ENCODE measurements around the gene MAMSTR. TPM values are rescaled to one million over a fixed set of nuclear protein-coding genes. Genes with fewer than 3 reads are reported as not detected.

MAMSTR gene
- total and polyA plus RNA-seq, 2 donors (not counting 1 experiment from before 2014, with no cell fraction given), result 0.84 to 0.99 TPM

GRCh38 chr19:48673436-48674100 lies 46.0 kb downstream of the MAMSTR start:
- no peaks in the 10 kb centered on the region for H3K79me2 ChIP-seq (ENCODE audit: control insufficient read depth, insufficient read depth, low read length)

GRCh38 chr19:48672994-48673393 lies 46.5 kb downstream of the MAMSTR start, which contains the start of gene NTN5:
NTN5 (minus strand) TSS chr19:48673017; CDS start chr19:48670986, 2,031 bp downstream.
- H3K9ac ChIP-seq (ENCODE audit: insufficient read depth, low read length), result no peak within 1 kb of the TSS
- no peaks in the 10 kb centered on the region for H4K20me1 ChIP-seq (ENCODE audit: control insufficient read depth, extremely low read depth, insufficient read depth, low read length)
- H3K27ac ChIP-seq (ENCODE audit: insufficient read depth, low read length), result no peak within 1 kb of the TSS
- no peaks in the 10 kb centered on the region for H3K4me1 ChIP-seq (ENCODE audit: control insufficient read depth, extremely low read depth, insufficient read depth, low read length)
- no peak for DNase-seq (ENCODE audit: low read depth in 2 of 2)
- H3K4me2 ChIP-seq (ENCODE audit: extremely low read depth, insufficient read depth, low read length), result no peak within 1 kb of the TSS
- H3K27me3 ChIP-seq (ENCODE audit: control insufficient read depth, insufficient read depth, low read length), result no peaks in the 10 kb centered on the region
- H3K36me3 ChIP-seq (ENCODE audit: control insufficient read depth, insufficient read depth, low read length), result no peaks in the 10 kb centered on the region
- H3K9me3 ChIP-seq (ENCODE audit: control insufficient read depth, insufficient read depth, low read depth, low read length), result no peaks in the 10 kb centered on the region
- TF ChIP-seq EZH2 (IDR thresholded peaks at IDR 0.05; ENCODE audit: low read length, missing control alignments), result no peak
- no peak for TF ChIP-seq CTCF (conservative IDR thresholded peaks at IDR 0.05 in 1 of 2, IDR thresholded peaks at IDR 0.05 in 1 of 2; ENCODE audit: low read depth in 1 of 2, low read length in 2 of 2)
- H2AFZ ChIP-seq (ENCODE audit: low read length), result no peak within 1 kb of the TSS
- no peaks in the 10 kb centered on the region for H3K79me2 ChIP-seq (ENCODE audit: control insufficient read depth, insufficient read depth, low read length)
- no peak within 1 kb of the TSS for H3K4me3 ChIP-seq (replicated peaks in 1 of 4; ENCODE audit: control extremely low read depth in 1 of 4, insufficient read depth in 1 of 4, low read depth in 3 of 4, low read length in 4 of 4)

More at GRCh38 chr19:48673436-48674100, 46.0 kb downstream of the MAMSTR start:
- no peak for DNase-seq (ENCODE audit: low read depth in 2 of 2)
- Histone ChIP-seq H2AFZ (ENCODE audit: low read length) (no peak overlapping the region), H3K9me3 (ENCODE audit: control insufficient read depth, insufficient read depth, low read depth, low read length) (no peaks in the 10 kb centered on the region), H4K20me1 (ENCODE audit: control insufficient read depth, extremely low read depth, insufficient read depth, low read length) (no peaks in the 10 kb centered on the region), H3K4me1 (ENCODE audit: control insufficient read depth, extremely low read depth, insufficient read depth, low read length) (no peaks in the 10 kb centered on the region), H3K36me3 (ENCODE audit: control insufficient read depth, insufficient read depth, low read length) (no peaks in the 10 kb centered on the region), H3K4me2 (ENCODE audit: extremely low read depth, insufficient read depth, low read length) (no peak overlapping the region), H3K4me3 (replicated peaks in 1 of 4; ENCODE audit: control extremely low read depth in 1 of 4, insufficient read depth in 1 of 4, low read depth in 3 of 4, low read length in 4 of 4) (no peak overlapping the region), H3K27me3 (ENCODE audit: control insufficient read depth, insufficient read depth, low read length) (no peaks in the 10 kb centered on the region), H3K27ac (ENCODE audit: insufficient read depth, low read length) (no peak overlapping the region), H3K9ac (ENCODE audit: insufficient read depth, low read length) (no peak overlapping the region)
- TF ChIP-seq EZH2 (IDR thresholded peaks at IDR 0.05; ENCODE audit: low read length, missing control alignments) (no peak), CTCF (conservative IDR thresholded peaks at IDR 0.05 in 1 of 2, IDR thresholded peaks at IDR 0.05 in 1 of 2; ENCODE audit: low read depth in 1 of 2, low read length in 2 of 2) (no peak)

GRCh38 chr19:48671446-48671995 lies 48.0 kb downstream of the MAMSTR start:
- H3K9ac ChIP-seq (ENCODE audit: insufficient read depth, low read length), result no peak overlapping the region
- H3K4me3 ChIP-seq (replicated peaks in 1 of 4; ENCODE audit: control extremely low read depth in 1 of 4, insufficient read depth in 1 of 4, low read depth in 3 of 4, low read length in 4 of 4), result no peak overlapping the region
- no peak overlapping the region for H3K4me2 ChIP-seq (ENCODE audit: extremely low read depth, insufficient read depth, low read length)
- no peaks in the 10 kb centered on the region for H4K20me1 ChIP-seq (ENCODE audit: control insufficient read depth, extremely low read depth, insufficient read depth, low read length)
- no peak for DNase-seq (ENCODE audit: low read depth in 2 of 2)
- H3K27me3 ChIP-seq (ENCODE audit: control insufficient read depth, insufficient read depth, low read length), result no peaks in the 10 kb centered on the region
- TF ChIP-seq CTCF (conservative IDR thresholded peaks at IDR 0.05 in 1 of 2, IDR thresholded peaks at IDR 0.05 in 1 of 2; ENCODE audit: low read depth in 1 of 2, low read length in 2 of 2) (no peak), EZH2 (IDR thresholded peaks at IDR 0.05; ENCODE audit: low read length, missing control alignments) (no peak)
- no peak overlapping the region for H2AFZ ChIP-seq (ENCODE audit: low read length)
- H3K9me3 ChIP-seq (ENCODE audit: control insufficient read depth, insufficient read depth, low read depth, low read length), result no peaks in the 10 kb centered on the region
- H3K36me3 ChIP-seq (ENCODE audit: control insufficient read depth, insufficient read depth, low read length), result no peaks in the 10 kb centered on the region
- no peaks in the 10 kb centered on the region for H3K4me1 ChIP-seq (ENCODE audit: control insufficient read depth, extremely low read depth, insufficient read depth, low read length)
- no peak overlapping the region for H3K27ac ChIP-seq (ENCODE audit: insufficient read depth, low read length)
- H3K79me2 ChIP-seq (ENCODE audit: control insufficient read depth, insufficient read depth, low read length), result no peaks in the 10 kb centered on the region

Data from fibroblast of lung (primary cell).